ENCODE results near the gene RASL12. TPM values are rescaled to one million over a fixed set of nuclear protein-coding genes. Genes with fewer than 3 reads are reported as not detected.

The RASL12 gene
- total RNA-seq, 1 experiment from 2014 or later, result 0.67 TPM

DNA sequence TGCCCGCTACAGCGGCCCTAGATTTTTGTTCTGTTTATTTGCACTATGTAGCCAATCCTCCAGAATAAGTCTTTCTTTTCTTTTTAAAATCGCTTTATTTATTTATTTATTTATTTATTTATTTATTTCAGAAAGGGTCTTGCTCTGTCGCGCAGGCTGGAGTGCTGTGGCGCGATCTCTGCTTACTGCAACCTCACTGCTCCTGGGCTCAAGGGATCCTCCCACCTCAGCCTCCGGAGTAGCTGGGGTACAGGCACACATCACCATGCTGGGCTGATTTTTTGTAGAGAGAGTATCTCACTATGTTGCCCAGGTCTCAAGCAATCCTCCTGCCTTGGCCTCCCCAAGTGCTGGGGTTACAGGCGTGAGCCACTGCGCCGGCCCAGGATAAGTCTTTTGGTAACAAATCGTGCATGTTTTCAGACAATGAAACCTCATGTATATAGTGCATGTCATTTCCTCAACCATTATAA, 38.0 kb downstream of the RASL12 start:
- no TSS peak for BruUV-seq (replicated peaks)
- intact Hi-C loops (cut with micrococcal nuclease; ENCODE audit: unreplicated experiment) (loop anchor here (10.0 kb wide), 1 partner anchor 265 kb away; the partner anchor contains the start of gene RNU5A-1), in situ Hi-C loops (cut with HindIII; ENCODE audit: low pct_unique_long_range_greater_than_20kb, low sequenced_read_pairs) (no loop called here)
- DNase-seq (ENCODE audit: low read depth, low spot score) (no peak), ATAC-seq (no peak)
- Histone ChIP-seq H3K27me3 (ENCODE audit: control insufficient read depth, insufficient read depth, low read length) (no peaks in the 10 kb centered on the region), H3K4me1 (ENCODE audit: control insufficient read depth, insufficient read depth, low read length) (peaks cover 15% of the 10 kb centered on the region), H3K36me3 (ENCODE audit: control insufficient read depth, insufficient read depth, low read length) (peaks cover 6% of the 10 kb centered on the region; the same call in 1 of the 2 replicates), H3K27ac (ENCODE audit: low read length) (no peak overlapping the region), H3K4me3 (ENCODE audit: low read depth in 2 of 2, low read length in 2 of 2) (peak overlapping the region; percentile 79 to 83; a peak in 3 of 4 replicates), H3K9me3 (ENCODE audit: control insufficient read depth, insufficient read depth, low read depth, low read length) (no peaks in the 10 kb centered on the region)
- CTCF ChIA-PET, result no interaction called here
- TF ChIP-seq, protein P1, sequence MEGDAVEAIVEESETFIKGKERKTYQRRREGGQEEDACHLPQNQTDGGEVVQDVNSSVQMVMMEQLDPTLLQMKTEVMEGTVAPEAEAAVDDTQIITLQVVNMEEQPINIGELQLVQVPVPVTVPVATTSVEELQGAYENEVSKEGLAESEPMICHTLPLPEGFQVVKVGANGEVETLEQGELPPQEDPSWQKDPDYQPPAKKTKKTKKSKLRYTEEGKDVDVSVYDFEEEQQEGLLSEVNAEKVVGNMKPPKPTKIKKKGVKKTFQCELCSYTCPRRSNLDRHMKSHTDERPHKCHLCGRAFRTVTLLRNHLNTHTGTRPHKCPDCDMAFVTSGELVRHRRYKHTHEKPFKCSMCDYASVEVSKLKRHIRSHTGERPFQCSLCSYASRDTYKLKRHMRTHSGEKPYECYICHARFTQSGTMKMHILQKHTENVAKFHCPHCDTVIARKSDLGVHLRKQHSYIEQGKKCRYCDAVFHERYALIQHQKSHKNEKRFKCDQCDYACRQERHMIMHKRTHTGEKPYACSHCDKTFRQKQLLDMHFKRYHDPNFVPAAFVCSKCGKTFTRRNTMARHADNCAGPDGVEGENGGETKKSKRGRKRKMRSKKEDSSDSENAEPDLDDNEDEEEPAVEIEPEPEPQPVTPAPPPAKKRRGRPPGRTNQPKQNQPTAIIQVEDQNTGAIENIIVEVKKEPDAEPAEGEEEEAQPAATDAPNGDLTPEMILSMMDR (IDR thresholded peaks at IDR 0.05), result no peak
- TF ChIP-seq POLR2AphosphoS5 (IDR thresholded peaks at IDR 0.05; ENCODE audit: low read depth, low read length) (no peak), TCF7L2 (IDR thresholded peaks at IDR 0.05; ENCODE audit: low read depth, low read length) (no peak), SIN3A (IDR thresholded peaks at IDR 0.05; ENCODE audit: borderline replicate concordance, insufficient read depth, low read depth, low read length) (no peak), REST (IDR thresholded peaks at IDR 0.05; ENCODE audit: insufficient read depth in 1 of 2, low read depth in 2 of 2, low read length in 1 of 2) (no peak)
- POLR2A ChIA-PET, result interaction anchor here (0.5 kb wide), 1 partner anchor 189 kb away, joined by 7 read pairs; no protein-coding TSS in a partner anchor

DNA sequence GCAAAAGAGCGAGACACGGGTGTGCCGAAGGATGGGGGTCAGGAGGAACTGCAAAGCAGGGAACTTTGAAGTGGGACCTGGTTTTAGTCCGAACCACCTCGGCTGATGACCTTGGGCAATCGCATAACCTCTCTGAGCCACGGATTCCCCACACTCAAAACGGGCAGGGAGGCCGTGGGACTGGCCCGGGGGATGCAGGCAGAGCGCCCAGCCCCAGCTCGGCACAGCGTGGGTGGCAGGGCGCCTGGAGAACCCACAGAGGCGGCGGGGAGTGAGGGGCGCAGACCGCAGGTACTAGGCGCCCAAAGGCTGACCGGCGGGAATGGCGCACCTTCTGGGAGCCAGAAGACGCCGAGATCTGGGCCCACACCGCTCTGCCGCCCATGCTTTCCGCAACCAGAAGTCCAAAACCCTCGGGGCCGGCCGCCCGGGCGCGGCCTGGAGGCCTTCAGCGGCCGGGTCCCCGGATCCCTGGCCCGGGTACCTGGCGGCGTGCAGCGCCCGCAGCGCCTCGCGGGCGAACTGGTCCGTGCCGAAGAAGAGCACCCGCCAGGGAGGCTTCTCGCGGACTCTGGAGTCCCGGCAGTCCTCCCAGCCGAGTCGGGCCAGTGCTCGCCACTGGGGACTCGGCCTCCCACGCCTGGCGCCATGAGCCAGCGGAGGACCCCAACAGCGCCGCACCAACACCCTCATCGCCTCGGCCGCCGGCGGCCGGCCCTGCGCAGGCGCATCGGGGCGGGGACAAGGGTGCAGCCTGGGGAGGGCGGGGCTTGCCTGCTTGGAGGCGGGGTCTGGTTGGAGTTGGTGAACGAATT, 38.7 kb downstream of the RASL12 start, which contains the start of gene MTFMT:
TSS of gene MTFMT (minus strand) at position 719 of the 815 bp plus-strand sequence. CDS start at position 693, 26 bp downstream.
- peak; percentile 96 for TF ChIP-seq POLR2AphosphoS5 (IDR thresholded peaks at IDR 0.05; ENCODE audit: low read depth, low read length)
- TF ChIP-seq TCF7L2 (IDR thresholded peaks at IDR 0.05; ENCODE audit: low read depth, low read length), result no peak
- TF ChIP-seq, protein P1 (IDR thresholded peaks at IDR 0.05), result 0 out of 2 replicates have a peak, but pooled peaks have one; percentile 15
- TF ChIP-seq REST (IDR thresholded peaks at IDR 0.05; ENCODE audit: insufficient read depth in 1 of 2, low read depth in 2 of 2, low read length in 1 of 2), result no peak
- TF ChIP-seq SIN3A (IDR thresholded peaks at IDR 0.05; ENCODE audit: borderline replicate concordance, insufficient read depth, low read depth, low read length), result peak; percentile 87
- peak within 1 kb of the TSS; percentile 83 for H3K27ac ChIP-seq (ENCODE audit: low read length)
- POLR2A ChIA-PET, result no interaction called here
- ATAC-seq (peak; percentile 94), DNase-seq (ENCODE audit: low read depth, low spot score) (no peak)
- H3K9me3 ChIP-seq (ENCODE audit: control insufficient read depth, insufficient read depth, low read depth, low read length), result no peaks in the 10 kb centered on the region
- BruUV-seq (replicated peaks), result no TSS peak
- CTCF ChIA-PET, result no interaction called here
- intact Hi-C loops (cut with micrococcal nuclease; ENCODE audit: unreplicated experiment), result no loop called here
- H3K36me3 ChIP-seq (ENCODE audit: control insufficient read depth, insufficient read depth, low read length), result peaks cover 6% of the 10 kb centered on the region
- H3K4me3 ChIP-seq (ENCODE audit: low read depth in 2 of 2, low read length in 2 of 2), result peak within 1 kb of the TSS; percentile 79 to 83
- no peaks in the 10 kb centered on the region for H3K27me3 ChIP-seq (ENCODE audit: control insufficient read depth, insufficient read depth, low read length)
- H3K4me1 ChIP-seq (ENCODE audit: control insufficient read depth, insufficient read depth, low read length), result peaks cover 15% of the 10 kb centered on the region
- in situ Hi-C loops (cut with HindIII; ENCODE audit: low pct_unique_long_range_greater_than_20kb, low sequenced_read_pairs), result no loop called here

Measured in Panc1 (cell line).